ENCODE data around the gene KRT71. TPM values are rescaled to one million over a fixed set of nuclear protein-coding genes. Genes with fewer than 3 reads are reported as not detected.

The KRT71 gene
- total RNA-seq, 1 experiment from 2014 or later = not detected

- DNase-seq (no peak), ATAC-seq (no peak)
- Histone ChIP-seq H3K9me3 (ENCODE audit: low read length) (no peaks in the 10 kb centered on the region), H3K36me3 (ENCODE audit: low read depth, low read length) (no peaks in the 10 kb centered on the region), H3K27me3 (ENCODE audit: low read length) (peaks cover 40% of the 10 kb centered on the region), H4K20me1 (ENCODE audit: low read length) (no peaks in the 10 kb centered on the region), H3K4me3 (ENCODE audit: low read length) (no peak overlapping the region), H2AFZ (ENCODE audit: low read length) (no peak overlapping the region), H3K9ac (ENCODE audit: low read length) (no peak overlapping the region), H3K9me2 (replicated peaks; ENCODE audit: low read length) (no peaks in the 10 kb centered on the region), H3K27ac (ENCODE audit: low read length) (no peak overlapping the region), H3K4me1 (ENCODE audit: insufficient read depth, low read length) (no peaks in the 10 kb centered on the region), H3K4me2 (ENCODE audit: low read length) (no peak overlapping the region), H3F3A (ENCODE audit: low read length, unreplicated experiment) (no peaks in the 10 kb centered on the region), H3K79me2 (ENCODE audit: low read length) (no peaks in the 10 kb centered on the region)
- CTCF ChIA-PET = no interaction called here
- intact Hi-C loops (cut with micrococcal nuclease) = no loop called here
- no TSS peak for BruUV-seq (replicated peaks)
- TF ChIP-seq EZH2phosphoT487 (IDR thresholded peaks at IDR 0.05; ENCODE audit: borderline replicate concordance, low read length) (no peak), CTCF (conservative IDR thresholded peaks at IDR 0.05; ENCODE audit: low read depth, low read length) (no peak), EZH2 (IDR thresholded peaks at IDR 0.05; ENCODE audit: low read length, unreplicated experiment) (no peak)
- POLR2A ChIA-PET (ENCODE audit: unreplicated experiment) = no interaction called here
These were observed 6.0 kb upstream of the KRT71 start for GRCh38 chr12:52558781-52559445.

- H3K27me3 ChIP-seq (ENCODE audit: low read length) = peaks cover 48% of the 10 kb centered on the region
- H3K4me1 ChIP-seq (ENCODE audit: insufficient read depth, low read length) = no peaks in the 10 kb centered on the region
- no peak overlapping the region for H3K9ac ChIP-seq (ENCODE audit: low read length)
- H3K27ac ChIP-seq (ENCODE audit: low read length) = no peak overlapping the region
- ChIA-PET CTCF (no interaction called here), POLR2A (ENCODE audit: unreplicated experiment) (no interaction called here)
- no peak overlapping the region for H2AFZ ChIP-seq (ENCODE audit: low read length)
- no peaks in the 10 kb centered on the region for H4K20me1 ChIP-seq (ENCODE audit: low read length)
- no peaks in the 10 kb centered on the region for H3K36me3 ChIP-seq (ENCODE audit: low read depth, low read length)
- DNase-seq = no peak
- no peaks in the 10 kb centered on the region for H3K79me2 ChIP-seq (ENCODE audit: low read length)
- intact Hi-C loops (cut with micrococcal nuclease) = no loop called here
- H3K9me2 ChIP-seq (replicated peaks; ENCODE audit: low read length) = no peaks in the 10 kb centered on the region
- no peak for TF ChIP-seq CTCF (conservative IDR thresholded peaks at IDR 0.05; ENCODE audit: low read depth, low read length)
- TF ChIP-seq EZH2 (IDR thresholded peaks at IDR 0.05; ENCODE audit: low read length, unreplicated experiment) = no peak
- TF ChIP-seq EZH2phosphoT487 (IDR thresholded peaks at IDR 0.05; ENCODE audit: borderline replicate concordance, low read length) = no peak
- H3K9me3 ChIP-seq (ENCODE audit: low read length) = no peaks in the 10 kb centered on the region
- no peak for ATAC-seq
- H3K4me2 ChIP-seq (ENCODE audit: low read length) = no peak overlapping the region
- no peak overlapping the region for H3K4me3 ChIP-seq (ENCODE audit: low read length)
- no peaks in the 10 kb centered on the region for H3F3A ChIP-seq (ENCODE audit: low read length, unreplicated experiment)
- BruUV-seq (replicated peaks) = no TSS peak
These were observed 4.5 kb upstream of the KRT71 start for GRCh38 chr12:52557476-52557875.

- Histone ChIP-seq H3K79me2 (ENCODE audit: low read length) (no peaks in the 10 kb centered on the region), H3K27ac (ENCODE audit: low read length) (no peak overlapping the region), H3K9ac (ENCODE audit: low read length) (no peak overlapping the region), H3K9me3 (ENCODE audit: low read length) (no peaks in the 10 kb centered on the region), H3K4me1 (ENCODE audit: insufficient read depth, low read length) (no peaks in the 10 kb centered on the region), H3K4me2 (ENCODE audit: low read length) (no peak overlapping the region), H4K20me1 (ENCODE audit: low read length) (no peaks in the 10 kb centered on the region), H3F3A (ENCODE audit: low read length, unreplicated experiment) (no peaks in the 10 kb centered on the region), H2AFZ (ENCODE audit: low read length) (no peak overlapping the region), H3K9me2 (replicated peaks; ENCODE audit: low read length) (no peaks in the 10 kb centered on the region), H3K36me3 (ENCODE audit: low read depth, low read length) (no peaks in the 10 kb centered on the region), H3K4me3 (ENCODE audit: low read length) (no peak overlapping the region), H3K27me3 (ENCODE audit: low read length) (peaks cover 54% of the 10 kb centered on the region)
- TF ChIP-seq EZH2phosphoT487 (IDR thresholded peaks at IDR 0.05; ENCODE audit: borderline replicate concordance, low read length) (no peak), EZH2 (IDR thresholded peaks at IDR 0.05; ENCODE audit: low read length, unreplicated experiment) (no peak), CTCF (conservative IDR thresholded peaks at IDR 0.05; ENCODE audit: low read depth, low read length) (no peak)
- DNase-seq (no peak), ATAC-seq (no peak)
- intact Hi-C loops (cut with micrococcal nuclease) = no loop called here
- no TSS peak for BruUV-seq (replicated peaks)
- ChIA-PET POLR2A (ENCODE audit: unreplicated experiment) (no interaction called here), CTCF (no interaction called here)
These were observed 2.6 kb upstream of the KRT71 start for GRCh38 chr12:52555577-52555976.
